ENCODE data around the gene PLK1.
"Not testable (repeated sequence)": the region's sequence is repeated elsewhere in the genome, so short reads cannot be mapped to it uniquely, and the experiment has no call there.

Gene PLK1

GRCh38 chr16:23734176-23734893 lies 55.6 kb downstream of the PLK1 start:
- DNase-seq: no peak
- Histone ChIP-seq H3K27me3 (peaks cover 13% of the 10 kb centered on the region), H3K4me3 (ENCODE audit: low read depth, low read length) (no peak overlapping the region), H3K36me3 (no peaks in the 10 kb centered on the region), H3K9me3 (no peaks in the 10 kb centered on the region), H3K4me1 (no peaks in the 10 kb centered on the region)
- TF ChIP-seq, protein P1, sequence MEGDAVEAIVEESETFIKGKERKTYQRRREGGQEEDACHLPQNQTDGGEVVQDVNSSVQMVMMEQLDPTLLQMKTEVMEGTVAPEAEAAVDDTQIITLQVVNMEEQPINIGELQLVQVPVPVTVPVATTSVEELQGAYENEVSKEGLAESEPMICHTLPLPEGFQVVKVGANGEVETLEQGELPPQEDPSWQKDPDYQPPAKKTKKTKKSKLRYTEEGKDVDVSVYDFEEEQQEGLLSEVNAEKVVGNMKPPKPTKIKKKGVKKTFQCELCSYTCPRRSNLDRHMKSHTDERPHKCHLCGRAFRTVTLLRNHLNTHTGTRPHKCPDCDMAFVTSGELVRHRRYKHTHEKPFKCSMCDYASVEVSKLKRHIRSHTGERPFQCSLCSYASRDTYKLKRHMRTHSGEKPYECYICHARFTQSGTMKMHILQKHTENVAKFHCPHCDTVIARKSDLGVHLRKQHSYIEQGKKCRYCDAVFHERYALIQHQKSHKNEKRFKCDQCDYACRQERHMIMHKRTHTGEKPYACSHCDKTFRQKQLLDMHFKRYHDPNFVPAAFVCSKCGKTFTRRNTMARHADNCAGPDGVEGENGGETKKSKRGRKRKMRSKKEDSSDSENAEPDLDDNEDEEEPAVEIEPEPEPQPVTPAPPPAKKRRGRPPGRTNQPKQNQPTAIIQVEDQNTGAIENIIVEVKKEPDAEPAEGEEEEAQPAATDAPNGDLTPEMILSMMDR (IDR thresholded peaks at IDR 0.05; ENCODE audit: low read depth, low read length): no peak

- H3K4me3 ChIP-seq (ENCODE audit: low read depth, low read length); H3K4me1 ChIP-seq; DNase-seq; H3K36me3 ChIP-seq; H3K9me3 ChIP-seq: not testable (repeated sequence)
- H3K27me3 ChIP-seq: peaks cover 13% of the 10 kb centered on the region
These were observed 58.8 kb downstream of the PLK1 start for GRCh38 chr16:23737423-23738028.

DNA sequence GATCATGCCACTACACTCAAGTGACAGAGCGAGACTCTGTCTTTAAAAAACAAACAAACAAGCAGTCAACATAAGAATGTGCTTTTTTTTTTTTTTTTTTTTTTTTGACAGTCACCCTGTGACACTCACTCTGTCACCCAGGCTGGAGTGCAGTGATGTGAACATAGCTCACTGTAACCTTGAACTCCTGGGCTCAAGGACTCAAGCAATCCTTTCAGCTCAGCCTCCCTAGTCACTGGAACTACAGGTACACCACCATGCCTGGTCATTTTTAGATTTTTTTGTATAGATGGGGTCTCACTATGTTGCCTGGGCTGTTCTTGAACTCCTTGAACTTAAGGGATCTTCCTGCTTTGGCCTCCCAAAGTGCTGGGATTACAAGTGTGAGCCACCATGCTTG lies 60.8 kb downstream of the PLK1 start:
- Histone ChIP-seq H3K27me3 (peaks cover 17% of the 10 kb centered on the region), H3K9me3 (no peaks in the 10 kb centered on the region), H3K4me1 (no peaks in the 10 kb centered on the region), H3K4me3 (ENCODE audit: low read depth, low read length) (no peak overlapping the region), H3K36me3 (no peaks in the 10 kb centered on the region)
- TF ChIP-seq, protein P1 (IDR thresholded peaks at IDR 0.05; ENCODE audit: low read depth, low read length): no peak
- DNase-seq: no peak
